HG02642 (cell line): ENCODE measurements around the gene MCM7.

Experiments
- ATAC-seq: cut with Tn5 transposase; IDR thresholded peaks from one replicate; pipeline ENCODE4 v1.9.1; 2021; ENCODE audit warnings: mild to moderate bottlenecking; ENCODE audit not compliant: unreplicated experiment, poor library complexity

The MCM7 gene

DNA sequence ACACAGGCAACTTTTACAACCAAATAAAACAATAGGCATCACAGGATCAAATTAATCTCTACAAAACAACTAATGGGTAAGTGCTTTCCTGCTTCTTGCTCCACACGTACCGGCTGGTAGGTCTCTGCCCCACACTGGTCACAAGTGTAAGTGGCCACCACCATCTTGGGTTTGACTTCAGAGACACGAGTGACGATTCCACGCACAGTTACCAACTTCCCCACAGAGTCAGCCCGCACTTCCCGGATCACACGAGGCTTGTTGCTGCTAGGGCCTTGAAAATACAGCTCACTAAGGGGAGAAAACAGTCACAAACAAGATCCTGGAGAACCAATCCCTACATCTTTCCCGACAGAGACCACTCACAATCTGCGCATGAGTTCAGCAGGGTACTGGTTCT is 2.3 kb downstream of the MCM7 start:
- ATAC-seq, result no peak

DNA sequence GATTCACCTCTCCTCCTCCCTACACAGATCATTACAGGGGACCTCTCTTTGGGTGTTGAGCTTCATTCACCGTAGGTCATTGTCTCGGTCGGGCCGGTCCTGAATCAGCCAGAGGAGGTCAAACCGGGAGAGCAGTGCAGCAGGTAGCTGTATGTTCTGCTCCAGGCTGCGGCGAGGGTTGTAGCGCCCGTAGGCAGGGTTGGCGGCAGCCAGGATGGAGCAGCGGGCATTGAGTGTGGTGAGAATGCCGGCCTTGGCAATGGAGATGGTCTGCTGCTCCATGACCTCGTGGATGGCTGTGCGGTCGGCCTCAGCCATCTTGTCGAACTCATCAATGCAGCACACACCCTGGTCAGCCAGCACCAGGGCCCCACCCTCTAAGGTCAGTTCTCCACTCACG is 5.5 kb downstream of the MCM7 start:
- ATAC-seq, result no peak

DNA sequence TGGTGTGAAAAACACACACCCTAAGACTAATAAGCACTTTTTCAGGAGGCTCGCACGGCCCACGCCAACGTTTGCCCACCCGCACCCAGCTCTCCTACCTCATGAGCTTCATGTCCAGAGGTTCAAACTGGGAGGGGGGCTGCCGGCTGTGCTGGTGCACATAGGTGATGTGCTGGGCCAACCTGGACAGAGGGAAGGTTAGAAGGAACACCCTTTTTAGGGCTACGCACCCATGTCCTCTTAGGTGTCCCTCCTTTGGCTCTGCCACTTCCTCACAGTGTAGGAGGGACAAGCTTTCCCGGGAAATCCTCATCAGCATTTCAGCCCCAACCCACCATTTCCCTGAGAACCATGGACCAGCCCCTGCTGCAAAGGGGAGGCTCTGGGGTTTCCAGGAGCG is 5.9 kb downstream of the MCM7 start:
- ATAC-seq, result no peak

DNA sequence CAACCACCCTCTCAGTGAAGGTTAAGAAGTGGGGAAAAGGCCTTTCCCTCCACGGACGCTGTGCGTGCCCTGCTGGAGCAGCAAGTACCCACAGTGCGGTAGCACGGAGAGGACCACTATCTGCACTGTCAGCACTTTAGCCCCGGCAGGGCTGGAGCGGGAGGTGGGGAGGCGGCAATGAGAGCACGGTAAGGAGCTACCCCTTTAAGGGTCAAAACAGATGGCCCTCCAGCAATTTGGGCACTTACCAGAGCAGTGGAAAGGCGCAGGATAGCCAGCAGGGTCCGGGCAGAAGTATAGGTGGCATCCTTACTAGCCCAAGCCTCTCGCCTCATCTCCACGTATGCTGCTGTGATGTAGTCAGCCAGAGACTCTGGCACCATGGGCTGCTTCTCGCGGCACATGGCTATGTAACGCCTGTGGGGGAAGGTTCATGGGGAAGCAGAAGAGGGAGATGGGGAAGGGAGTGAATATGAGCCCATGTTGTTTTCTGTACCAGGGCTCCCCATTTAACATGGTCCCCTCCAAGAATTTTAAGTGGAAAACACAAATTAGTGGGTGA is 7.2 kb downstream of the MCM7 start:
- no peak for ATAC-seq

DNA sequence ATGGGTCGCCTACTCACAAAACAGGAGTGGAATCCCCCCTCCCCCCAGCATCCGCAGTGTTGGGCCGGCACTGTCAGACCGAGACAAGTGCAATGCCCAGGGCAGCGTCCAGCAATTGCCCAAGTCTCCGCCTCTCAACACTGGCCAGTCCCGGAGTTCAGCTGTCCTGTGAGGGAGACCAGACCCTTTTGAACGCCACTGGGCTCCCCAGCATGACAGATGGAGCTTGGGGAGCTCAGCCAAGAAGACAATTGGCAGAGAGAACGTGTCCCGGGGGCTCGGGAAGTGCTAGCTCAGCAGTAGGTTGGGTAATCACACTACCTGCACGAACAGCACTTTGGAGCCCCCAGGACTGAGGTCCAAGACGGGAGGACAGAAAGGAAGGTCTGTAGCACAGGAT is 7.7 kb downstream of the MCM7 start:
- no peak for ATAC-seq

DNA sequence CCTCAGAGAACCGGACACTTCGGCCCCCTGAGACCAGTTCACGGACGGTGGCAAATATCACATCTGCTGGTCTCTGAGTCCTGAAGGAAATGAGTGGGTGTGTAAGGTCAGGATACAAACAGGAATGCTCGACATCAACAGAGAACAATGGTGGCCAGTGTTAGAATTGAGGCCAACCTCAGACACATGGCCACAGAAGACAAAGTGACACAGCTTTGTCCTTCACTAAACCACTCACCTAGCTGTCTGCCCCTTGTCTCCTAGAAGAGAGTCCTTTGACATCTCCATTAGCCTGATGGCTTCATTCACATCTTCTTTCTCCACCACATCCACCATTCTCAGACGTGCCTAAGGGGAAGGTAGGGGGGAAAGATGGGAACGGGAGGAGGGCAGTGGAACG is 8.1 kb downstream of the MCM7 start:
- ATAC-seq, result no peak

DNA sequence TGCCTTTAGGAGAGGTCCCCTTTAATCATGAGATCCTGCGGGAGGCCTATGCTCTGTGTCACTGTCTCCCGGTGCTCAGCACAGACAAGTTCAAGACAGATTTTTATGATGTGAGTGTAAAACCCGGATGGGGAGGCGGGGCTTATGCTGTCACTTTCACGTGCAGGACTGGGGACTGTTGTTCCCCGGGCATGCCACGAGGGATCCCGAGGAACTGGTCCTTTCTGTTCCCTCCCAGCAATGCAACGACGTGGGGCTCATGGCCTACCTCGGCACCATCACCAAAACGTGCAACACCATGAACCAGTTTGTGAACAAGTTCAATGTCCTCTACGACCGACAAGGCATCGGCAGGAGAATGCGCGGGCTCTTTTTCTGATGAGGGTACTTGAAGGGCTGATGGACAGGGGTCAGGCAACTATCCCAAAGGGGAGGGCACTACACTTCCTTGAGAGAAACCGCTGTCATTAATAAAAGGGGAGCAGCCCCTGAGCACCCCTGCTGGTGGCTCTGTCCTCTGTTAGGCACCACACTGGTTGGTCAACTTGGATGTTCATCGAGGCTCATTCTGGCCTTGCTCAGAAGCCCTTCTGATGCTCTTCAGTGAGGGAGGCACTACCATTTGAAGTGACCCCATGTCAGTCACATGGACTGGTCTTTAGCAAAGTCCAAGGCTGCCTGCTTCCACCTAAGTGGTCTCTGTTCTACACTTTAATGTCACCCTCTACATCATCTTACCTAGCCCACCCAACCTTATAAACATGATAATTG is 9.6 kb downstream of the MCM7 start:
- ATAC-seq, result no peak

DNA sequence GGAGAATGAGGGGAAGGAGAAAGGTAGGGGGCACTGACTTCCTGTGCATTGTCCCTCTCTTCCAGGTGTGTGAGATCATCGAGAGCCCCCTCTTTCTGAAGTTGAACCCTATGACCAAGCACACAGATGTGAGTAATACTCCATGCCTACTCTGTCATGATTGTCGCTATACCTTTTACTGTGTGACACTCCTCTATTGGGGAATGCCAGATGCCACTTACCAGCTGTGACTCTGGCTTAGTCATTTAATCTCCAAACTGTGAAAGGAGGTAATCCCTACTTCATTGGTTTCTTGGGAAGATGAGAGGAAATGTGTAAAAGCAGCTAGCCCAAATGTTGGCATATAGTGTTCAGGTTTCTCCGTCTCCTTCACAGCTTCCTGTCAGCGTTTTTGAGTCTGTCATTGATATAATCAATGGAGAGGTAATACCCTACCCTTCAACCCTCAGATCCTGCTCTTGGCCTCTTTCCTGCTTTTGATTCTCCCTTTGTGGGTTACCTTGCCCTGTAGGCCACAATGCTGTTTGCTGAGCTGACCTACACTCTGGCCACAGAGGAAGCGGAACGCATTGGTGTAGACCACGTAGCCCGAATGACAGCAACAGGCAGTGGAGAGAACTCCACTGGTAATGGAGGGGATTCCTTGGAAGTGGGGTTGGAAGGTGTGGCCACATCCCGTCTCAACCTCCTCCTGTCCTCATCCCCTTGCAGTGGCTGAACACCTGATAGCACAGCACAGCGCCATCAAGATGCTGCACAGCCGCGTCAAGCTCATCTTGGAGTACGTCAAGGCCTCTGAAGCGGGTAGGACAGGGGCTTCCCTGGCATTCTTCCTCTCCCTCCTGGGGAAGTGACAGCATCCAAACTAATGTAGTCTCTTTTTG is 10.4 kb downstream of the MCM7 start:
- ATAC-seq, result no peak

DNA sequence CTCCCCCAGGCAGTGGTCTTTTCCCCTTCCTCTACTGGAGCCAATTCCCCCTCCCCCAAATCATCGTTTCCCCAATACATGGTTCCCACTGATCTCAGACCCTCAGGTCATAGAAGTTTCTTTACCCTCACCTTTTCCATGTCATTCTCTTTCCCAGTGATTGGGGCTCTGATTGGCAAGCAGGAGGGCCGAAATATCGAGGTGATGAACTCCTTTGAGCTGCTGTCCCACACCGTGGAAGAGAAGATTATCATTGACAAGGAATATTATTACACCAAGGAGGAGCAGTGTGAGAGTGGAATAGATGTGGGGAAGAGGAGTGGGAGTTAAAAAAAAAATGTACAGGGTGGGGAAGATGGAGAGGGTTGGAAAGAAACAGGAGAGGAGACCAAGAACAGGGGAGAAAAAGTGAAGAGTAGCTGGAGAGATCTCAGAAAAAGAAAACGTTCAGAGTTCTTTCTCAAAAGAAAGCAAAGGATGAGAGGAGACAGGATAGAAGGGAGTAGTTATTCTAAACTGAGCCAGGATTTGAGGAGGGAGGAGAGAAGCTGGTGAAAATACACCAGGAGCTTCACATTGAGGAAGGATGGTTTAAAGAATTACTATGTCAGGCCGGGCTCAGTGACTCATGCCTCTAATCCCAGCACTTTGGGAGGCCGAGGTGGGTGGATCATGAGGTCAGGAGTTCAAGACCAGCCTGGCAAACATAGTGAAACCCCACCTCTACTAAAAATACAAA is 11.6 kb downstream of the MCM7 start:
- no peak for ATAC-seq

DNA sequence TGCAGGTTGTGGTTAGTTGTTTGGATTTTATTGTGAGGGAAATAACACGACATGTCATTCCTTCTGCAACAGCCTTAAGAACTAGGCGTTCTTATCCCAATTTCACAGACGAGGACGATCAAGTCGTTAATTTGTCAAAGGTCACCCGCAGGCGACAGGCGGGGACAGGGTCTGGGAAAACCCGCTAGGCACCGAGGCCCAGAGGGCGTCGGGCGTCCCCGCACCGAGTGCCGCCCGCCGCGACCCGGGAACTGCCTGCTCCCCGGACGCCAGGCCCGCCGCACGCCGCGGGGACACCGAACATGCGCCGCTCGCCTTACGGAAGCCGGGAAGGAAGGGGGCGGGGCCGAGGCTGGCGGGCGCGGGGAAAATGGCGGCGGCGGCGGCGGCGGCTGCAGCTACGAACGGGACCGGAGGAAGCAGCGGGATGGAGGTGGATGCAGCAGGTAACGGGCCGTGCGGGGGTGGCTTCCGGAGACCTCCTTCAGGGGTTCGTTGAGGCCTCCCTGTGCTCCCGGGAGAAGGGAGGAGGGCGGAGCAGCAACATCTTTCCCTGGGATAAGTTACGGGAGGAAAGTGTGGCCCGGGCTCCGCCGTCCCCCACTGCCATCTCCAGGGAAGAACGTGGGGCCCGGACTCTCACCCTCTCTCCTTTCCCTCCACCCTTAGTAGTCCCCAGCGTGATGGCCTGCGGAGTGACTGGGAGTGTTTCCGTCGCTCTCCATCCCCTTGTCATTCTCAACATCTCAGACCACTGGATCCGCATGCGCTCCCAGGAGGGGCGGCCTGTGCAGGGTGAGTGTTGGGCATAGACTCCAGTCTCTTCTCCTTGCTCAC is 12.4 kb downstream of the MCM7 start, which contains the start of gene COPS6:
Gene COPS6, plus strand, starts transcription at position 349 of the 837 bp plus-strand sequence. Its CDS starts 22 bp downstream, at position 371.
- ATAC-seq, result peak; percentile 72

DNA sequence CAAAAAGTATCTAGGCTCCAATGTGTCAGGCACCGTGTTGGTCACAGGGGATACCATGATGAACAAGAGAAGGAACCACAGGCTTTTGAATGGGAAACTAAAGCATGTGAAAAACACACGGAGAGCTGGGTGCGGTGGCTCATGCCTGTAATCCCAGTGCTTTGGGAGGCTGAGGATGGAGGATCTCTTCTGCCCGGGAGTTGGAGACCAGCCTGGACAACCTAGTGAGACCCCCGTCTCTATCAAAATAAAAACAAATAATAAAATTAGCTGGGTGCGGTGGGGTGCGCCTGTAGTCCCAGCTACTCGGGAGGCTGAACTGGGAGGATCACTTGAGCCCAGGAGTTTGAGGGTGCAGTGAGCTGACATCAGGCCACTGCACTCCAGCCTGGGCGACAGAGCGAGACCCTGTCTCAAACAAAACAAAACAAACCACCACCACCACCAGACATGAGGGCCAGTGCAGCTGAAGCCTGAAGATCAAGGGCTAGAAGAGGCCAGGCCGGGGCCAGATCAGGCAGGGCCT is 13.0 kb downstream of the MCM7 start:
- ATAC-seq, result peak; percentile 5

DNA sequence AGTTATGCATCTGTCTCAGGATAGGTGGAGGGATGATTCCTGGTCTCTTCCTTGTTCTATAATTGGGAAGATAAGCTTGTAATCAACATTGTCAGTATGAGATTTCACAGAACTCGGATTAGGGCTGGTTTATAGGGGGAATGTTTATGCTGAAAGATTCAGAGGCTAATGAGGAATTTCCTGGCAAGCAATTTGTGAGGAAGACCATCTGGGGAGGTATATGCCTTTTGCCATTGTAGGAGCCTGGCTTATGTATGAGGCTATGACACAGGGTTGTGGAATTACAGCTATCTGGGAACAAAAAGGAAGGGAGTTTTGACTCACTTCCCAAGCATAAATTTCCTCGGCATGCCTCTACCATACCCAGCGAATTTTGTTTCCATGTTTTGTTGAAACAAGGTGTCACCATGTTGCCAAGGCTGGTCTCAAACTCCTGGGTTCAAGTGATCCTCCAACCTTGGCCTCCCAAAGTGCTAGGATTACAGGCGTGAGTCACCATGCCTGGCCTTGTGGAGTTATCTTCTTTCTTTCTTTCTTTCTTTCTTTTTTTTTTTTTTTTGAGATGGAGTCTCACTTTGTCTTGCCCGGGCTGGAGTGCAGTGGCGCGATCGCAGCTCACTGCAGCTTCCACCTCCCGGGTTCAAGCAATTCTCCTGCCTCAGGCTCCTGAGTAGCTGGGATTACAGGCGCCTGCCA is 14.0 kb downstream of the MCM7 start:
- no peak for ATAC-seq

DNA sequence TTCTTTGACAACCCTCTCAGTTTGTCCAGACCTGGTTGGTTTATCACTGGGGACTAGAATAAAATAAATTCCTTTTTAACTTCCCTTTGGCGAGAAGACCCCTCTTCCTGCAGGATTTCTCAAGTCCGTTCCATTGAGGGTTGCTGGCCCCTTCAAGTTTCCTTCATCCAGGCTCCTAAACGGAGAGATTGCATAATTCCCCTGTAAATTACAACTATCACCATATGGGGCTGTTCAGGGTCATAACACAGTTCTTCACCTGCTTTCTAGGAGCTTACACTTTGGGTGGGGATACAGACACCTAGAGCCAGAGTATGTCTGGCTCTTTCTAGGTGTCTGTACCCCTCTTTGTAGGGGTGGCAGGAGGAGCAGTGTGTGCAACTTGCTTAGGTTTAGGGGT is 15.7 kb downstream of the MCM7 start:
- no peak for ATAC-seq

DNA sequence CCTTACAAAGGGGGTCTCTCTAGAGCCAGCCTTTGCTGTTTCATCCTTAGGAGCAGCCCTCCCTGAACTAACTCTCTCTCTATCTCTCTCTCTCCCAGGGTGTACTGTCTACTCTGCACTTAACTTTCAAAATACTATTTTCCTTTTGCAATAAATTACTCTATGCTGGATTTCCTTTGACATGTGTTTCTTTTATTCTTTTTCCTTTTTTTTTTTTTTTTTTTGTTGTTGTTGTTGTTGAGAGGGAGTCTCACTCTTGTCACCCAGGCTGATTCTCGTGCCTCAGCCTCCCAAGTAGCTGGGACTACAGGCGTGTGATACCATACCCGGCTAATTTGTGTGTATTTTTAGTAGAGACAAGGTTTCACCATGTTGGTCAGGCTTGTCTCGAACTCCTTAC is 18.2 kb downstream of the MCM7 start:
- no peak for ATAC-seq

DNA sequence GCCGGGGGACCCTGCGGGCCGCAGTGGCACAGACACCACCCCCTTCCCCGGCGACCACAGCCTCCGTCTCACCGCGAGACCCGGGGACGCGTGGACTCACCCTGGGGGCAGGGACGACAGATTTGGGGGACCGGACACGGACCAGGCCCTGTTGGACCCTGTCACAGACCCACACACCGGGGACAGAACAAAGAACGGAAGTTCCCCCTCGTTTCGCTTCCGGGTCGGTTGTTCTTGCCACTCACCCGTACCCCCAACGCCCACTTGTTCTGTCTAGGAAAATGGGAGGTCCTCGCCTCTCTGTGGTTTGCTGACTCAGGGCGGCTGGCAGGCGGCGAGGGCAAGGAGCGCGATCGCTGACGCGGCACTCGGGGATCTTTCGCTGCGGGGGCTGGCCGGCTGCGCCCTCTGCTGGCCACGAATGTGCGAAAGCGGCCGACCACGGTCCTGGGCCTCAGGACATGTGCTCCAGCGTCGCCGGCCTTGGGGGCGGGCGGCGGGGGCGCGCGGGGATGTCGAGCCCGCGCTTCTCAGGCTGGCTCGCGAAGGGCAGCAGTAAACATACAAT is 19.6 kb downstream of the MCM7 start, which contains the start of gene ZNF3:
Gene ZNF3, minus strand, starts transcription at position 189 of the 568 bp plus-strand sequence. CDS start 4,366 bp downstream, outside the sequence.
- ATAC-seq, result peak; percentile 83

DNA sequence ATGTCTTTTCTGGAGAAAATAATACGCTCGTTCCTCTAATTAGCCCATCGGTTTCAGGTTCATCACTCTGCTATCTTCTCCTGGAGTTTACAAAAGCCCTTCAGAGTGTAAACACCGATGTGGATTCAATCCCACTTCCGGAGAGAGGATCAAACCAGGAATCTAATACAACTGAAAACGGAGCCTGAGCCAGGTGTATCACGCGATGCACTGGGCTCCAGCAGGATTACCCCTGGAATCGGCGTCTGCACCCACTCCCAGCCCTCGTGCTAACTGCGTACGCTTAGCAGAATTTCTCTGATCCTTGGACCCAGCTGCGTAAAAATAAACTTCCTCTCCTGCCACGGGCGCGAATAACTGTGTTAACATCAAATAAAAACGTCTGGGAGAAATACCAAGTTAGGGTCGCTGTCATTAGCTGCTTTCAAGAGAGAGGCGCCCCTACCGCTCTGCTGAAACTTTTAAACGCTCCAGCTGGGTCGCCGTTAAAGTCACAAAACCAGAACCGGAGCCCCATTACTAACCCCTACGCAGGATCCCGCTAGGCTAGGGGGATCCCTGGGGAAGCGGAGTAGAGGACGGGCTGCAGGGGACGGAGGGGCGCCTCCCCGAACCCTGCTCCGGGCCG is 20.2 kb downstream of the MCM7 start:
- ATAC-seq, result no peak

DNA sequence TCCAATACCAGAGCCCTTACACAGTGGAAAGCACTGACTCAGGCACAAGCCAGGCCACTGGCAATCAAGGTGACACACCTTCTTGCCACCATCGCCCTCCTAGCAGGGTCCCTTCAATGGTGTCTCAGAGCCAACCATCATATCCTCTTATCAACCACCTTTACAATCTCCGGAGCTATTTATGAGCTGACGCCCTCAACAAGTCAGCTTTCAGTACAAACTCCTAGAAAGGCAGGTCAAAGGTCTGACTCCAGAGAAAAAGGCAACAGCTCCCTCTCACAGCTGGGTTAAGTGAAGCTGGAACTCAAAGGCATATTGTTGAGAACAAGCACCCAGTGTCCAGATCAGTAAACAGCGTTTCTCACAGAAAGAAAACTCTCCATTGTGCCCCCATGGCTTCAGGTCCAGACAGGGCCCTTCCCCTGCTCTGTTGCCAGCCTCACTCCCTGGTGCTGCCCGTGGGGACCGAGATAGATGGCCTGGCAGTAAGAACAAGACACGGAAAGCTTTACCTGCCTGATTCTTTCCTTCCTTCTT is 22.1 kb downstream of the MCM7 start:
- ATAC-seq, result no peak

DNA sequence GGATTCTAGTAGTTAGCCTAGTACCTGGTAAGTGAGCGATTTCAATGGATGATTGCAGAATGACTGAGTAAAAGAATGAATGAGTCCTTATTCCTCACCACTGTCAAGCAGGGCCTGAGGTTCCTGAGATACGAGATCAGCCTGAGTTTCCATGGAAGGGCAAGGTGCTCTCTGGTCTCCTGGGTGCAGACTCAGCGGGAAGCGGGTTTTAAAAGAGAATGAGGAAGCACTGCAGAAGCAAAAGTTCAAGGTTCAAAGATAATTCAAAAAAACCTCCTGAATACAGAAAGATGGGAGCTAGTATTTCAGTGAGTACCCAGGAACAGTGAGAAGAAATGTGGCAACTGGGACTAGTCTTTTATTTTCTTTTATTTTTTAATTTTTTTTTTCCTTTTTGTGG is 24.0 kb downstream of the MCM7 start:
- ATAC-seq, result no peak
